Activated naive CD8-positive, alpha-beta T cell (primary cell): Measurements from ENCODE around the gene CDC6.
A peak's percentile ranks its signal among the peaks of the same experiment; 100 is the strongest.

Source experiments
- H3K27ac Mint-ChIP-seq: one replicate; pipeline ENCODE4 v1.8.0; 2021; ENCODE audit warnings: mixed read lengths
- H3K27me3 Mint-ChIP-seq: one replicate; pipeline ENCODE4 v1.8.0; 2021; ENCODE audit warnings: mixed read lengths
- H3K36me3 Mint-ChIP-seq: one replicate; pipeline ENCODE4 v1.8.0; 2021; ENCODE audit warnings: mixed read lengths
- H3K4me1 Mint-ChIP-seq: one replicate; pipeline ENCODE4 v1.8.0; 2021; ENCODE audit warnings: low read depth, mixed read lengths
- H3K4me3 Mint-ChIP-seq: one replicate; pipeline ENCODE4 v1.8.0; 2021; ENCODE audit warnings: mild to moderate bottlenecking, mixed read lengths
- H3K9me3 Mint-ChIP-seq: one replicate; pipeline ENCODE4 v1.8.0; 2021; ENCODE audit warnings: low read depth, mixed read lengths

The CDC6 gene, protein sequence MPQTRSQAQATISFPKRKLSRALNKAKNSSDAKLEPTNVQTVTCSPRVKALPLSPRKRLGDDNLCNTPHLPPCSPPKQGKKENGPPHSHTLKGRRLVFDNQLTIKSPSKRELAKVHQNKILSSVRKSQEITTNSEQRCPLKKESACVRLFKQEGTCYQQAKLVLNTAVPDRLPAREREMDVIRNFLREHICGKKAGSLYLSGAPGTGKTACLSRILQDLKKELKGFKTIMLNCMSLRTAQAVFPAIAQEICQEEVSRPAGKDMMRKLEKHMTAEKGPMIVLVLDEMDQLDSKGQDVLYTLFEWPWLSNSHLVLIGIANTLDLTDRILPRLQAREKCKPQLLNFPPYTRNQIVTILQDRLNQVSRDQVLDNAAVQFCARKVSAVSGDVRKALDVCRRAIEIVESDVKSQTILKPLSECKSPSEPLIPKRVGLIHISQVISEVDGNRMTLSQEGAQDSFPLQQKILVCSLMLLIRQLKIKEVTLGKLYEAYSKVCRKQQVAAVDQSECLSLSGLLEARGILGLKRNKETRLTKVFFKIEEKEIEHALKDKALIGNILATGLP

DNA sequence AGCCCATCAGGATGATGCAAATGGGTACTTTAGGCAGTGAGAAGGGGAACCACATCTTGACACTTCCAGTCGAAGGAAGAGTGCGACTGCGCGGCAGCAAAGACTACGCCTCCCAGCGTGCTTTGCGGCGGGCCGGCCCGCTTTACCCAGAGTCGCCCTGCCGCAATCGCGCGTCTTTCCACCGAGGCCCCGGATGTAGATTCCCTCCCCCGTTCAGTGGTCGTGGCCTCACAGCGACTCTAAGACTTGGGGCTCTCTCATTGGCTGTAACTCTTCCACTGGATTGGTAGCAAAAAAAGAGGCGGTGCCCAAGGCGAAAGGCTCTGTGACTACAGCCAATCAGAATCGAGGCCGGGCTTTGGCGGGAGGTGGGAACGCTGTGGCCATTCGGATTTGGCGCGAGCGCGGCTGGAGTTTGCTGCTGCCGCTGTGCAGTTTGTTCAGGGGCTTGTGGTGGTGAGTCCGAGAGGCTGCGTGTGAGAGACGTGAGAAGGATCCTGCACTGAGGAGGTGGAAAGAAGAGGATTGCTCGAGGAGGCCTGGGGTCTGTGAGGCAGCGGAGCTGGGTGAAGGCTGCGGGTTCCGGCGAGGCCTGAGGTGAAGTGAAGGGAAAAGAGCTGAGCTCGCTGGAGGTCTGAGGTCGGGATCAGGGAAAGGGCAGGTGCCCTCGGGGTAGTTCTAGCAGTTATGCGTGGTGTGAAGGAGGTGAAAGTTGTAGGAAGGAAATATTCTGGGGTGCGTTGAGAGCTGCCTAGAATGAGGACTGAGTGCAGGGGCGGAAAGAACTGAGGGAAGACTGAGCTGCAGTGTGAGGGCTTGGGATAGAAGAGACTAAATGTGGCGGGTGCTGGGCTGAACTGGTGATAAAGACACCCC, at the start of gene CDC6:
CDC6 (plus strand) TSS at position 386 of the 876 bp plus-strand sequence. CDS start 1,542 bp downstream, outside the sequence.
- H3K27me3 Mint-ChIP-seq, result no peaks in the 10 kb centered on the region
- peak within 1 kb of the TSS; percentile 99 for H3K27ac Mint-ChIP-seq
- H3K4me3 Mint-ChIP-seq, result peak within 1 kb of the TSS; percentile 100
- H3K9me3 Mint-ChIP-seq, result no peaks in the 10 kb centered on the region
- H3K36me3 Mint-ChIP-seq, result peaks cover 10% of the 10 kb centered on the region
- peaks cover 41% of the 10 kb centered on the region for H3K4me1 Mint-ChIP-seq

DNA sequence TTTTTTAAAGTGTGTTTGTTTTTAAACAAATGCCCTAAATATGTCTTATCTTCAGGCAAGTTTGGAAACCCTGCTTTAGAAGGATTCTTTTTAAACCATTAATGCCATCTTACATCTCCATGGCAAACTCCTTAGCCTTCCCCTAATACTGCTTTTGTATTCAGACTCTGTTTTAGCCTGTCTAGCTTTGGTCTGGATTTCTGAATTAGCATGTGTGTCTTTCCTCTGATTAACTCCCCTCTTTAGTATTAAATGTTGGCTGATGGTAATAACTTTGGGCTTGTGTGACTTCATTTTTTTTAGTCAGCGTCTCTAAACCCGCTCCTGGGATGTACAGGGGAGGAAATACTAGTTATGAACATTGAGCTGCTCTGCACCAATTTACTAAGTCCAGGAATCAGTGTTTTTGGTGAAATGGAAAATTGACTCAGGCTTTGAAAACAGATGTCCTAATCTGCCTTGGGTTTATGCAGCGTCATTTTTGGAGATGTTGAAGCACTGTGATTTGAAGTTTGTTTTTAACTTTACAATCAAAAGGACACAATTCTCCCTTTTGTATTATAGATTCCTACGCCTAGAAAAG, 46.3 kb upstream of the CDC6 start:
- Mint-ChIP-seq H3K27me3 (no peaks in the 10 kb centered on the region), H3K4me3 (no peak overlapping the region), H3K9me3 (no peaks in the 10 kb centered on the region), H3K27ac (no peak overlapping the region), H3K36me3 (no peaks in the 10 kb centered on the region), H3K4me1 (peaks cover 44% of the 10 kb centered on the region)

DNA sequence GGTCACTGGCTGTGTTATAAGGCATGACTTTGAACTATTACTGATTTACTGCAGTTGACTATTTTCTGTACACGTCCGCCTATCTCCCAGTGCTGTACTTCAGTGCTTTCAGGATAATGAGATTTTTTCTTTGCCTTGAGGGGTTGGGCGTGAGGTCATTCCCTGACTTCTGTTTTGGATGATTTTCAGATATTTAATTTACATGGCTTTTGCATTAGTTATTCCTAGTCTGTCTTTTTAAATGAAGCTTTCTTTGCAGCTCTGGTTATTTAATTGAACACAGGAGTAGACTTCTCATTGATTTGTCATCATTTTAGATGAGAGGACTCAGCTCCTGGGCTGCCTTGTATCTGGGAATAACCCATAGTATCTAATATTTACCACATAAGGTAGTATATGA, 44.9 kb upstream of the CDC6 start:
- Mint-ChIP-seq H3K4me1 (peaks cover 43% of the 10 kb centered on the region), H3K4me3 (no peak overlapping the region), H3K27me3 (no peaks in the 10 kb centered on the region), H3K9me3 (no peaks in the 10 kb centered on the region), H3K36me3 (no peaks in the 10 kb centered on the region), H3K27ac (peak overlapping the region; percentile 54)

DNA sequence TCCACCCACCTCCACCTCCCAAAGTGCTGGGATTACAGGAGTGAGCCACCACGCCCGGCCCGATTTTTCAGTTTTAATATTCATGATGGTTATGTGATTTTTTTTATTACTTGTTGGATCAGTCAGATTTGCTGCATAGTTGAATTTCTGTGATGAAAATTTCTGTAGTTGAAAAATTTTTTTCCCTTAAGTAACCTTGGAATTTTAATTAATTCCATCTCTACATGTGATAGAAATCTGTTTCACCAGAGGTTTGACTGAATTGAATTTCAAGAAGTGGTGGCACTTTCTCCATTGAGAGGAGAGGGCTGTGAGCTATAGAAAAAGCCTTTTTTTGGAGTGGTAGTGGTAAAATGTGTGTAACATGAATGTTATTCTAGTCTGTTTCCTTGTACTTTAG, 43.9 kb upstream of the CDC6 start:
- Mint-ChIP-seq H3K27ac (peak overlapping the region; percentile 28), H3K4me1 (peaks cover 49% of the 10 kb centered on the region), H3K9me3 (no peaks in the 10 kb centered on the region), H3K27me3 (no peaks in the 10 kb centered on the region), H3K36me3 (no peaks in the 10 kb centered on the region), H3K4me3 (no peak overlapping the region)

DNA sequence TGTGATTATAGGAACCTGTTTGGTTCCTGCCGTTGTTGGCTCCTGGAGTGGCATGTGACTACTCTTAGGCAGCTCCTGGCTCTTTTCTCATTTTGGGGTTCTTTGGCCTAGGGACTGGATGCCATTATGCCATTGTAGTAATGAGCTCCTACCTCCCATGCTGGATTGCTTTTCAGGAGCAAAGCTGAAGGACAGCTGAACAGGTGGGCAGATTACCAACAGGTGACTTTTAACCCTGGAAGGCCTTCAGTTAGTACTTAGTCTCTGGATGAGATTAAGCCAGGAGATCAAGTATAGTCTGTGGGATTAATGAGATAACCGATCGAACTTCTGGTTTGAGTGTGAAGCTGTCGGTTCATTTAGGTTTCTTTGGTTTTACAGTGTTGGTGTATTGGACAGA, 43.4 kb upstream of the CDC6 start:
- H3K9me3 Mint-ChIP-seq, result no peaks in the 10 kb centered on the region
- no peak overlapping the region for H3K27ac Mint-ChIP-seq
- H3K36me3 Mint-ChIP-seq, result no peaks in the 10 kb centered on the region
- H3K4me3 Mint-ChIP-seq, result no peak overlapping the region
- H3K27me3 Mint-ChIP-seq, result no peaks in the 10 kb centered on the region
- peaks cover 54% of the 10 kb centered on the region for H3K4me1 Mint-ChIP-seq

DNA sequence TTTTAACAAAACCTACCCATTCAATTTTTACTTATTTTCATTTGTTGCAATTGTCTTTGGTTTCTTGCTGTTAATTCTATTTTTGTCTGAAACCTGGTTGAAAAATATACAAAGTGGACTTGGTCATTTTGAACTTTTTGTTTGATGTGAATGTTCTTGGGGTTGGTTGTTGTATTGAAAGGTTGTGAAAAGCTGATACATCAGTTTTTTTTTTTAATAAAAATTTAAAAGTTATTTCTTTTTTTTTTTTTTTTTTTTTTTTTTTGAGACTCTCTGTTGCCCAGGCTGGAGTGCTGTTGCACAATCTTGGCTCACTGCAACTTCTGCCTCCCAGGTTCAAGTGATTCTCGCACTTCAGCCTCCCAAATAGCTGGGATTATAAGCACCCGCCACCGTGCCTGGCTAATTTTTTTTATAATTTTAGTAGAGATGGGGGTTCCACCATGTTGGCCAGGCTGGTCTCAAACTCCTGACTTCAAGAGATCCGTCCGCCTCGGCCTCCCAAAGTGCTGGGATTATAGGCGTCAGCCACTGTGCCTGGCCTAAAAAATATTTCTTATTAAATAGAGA, 39.7 kb upstream of the CDC6 start:
- Mint-ChIP-seq H3K4me1 (peaks cover 44% of the 10 kb centered on the region), H3K27ac (no peak overlapping the region), H3K4me3 (no peak overlapping the region), H3K9me3 (no peaks in the 10 kb centered on the region), H3K27me3 (no peaks in the 10 kb centered on the region), H3K36me3 (no peaks in the 10 kb centered on the region)

DNA sequence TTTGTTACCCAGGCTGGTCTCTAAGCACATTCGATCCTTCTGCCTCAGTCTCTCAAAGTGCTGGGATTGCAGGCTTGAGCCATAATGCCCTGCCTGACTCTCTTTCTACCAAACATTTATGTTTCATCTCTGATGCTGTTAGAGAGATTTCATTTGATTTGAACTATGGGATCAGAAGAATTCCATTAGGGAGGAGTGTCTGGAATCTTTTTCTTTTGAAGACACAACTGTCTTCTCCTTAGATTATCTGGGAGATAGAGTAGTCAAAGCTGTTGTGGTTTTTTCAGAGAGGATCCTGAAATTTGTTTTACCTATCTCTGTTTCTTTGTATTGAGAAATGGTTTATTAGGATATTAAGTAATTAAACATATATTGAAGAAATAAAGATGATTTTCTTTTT, 39.2 kb upstream of the CDC6 start:
- Mint-ChIP-seq H3K27me3 (no peaks in the 10 kb centered on the region), H3K27ac (no peak overlapping the region), H3K36me3 (no peaks in the 10 kb centered on the region), H3K4me1 (peaks cover 45% of the 10 kb centered on the region), H3K9me3 (no peaks in the 10 kb centered on the region), H3K4me3 (no peak overlapping the region)

DNA sequence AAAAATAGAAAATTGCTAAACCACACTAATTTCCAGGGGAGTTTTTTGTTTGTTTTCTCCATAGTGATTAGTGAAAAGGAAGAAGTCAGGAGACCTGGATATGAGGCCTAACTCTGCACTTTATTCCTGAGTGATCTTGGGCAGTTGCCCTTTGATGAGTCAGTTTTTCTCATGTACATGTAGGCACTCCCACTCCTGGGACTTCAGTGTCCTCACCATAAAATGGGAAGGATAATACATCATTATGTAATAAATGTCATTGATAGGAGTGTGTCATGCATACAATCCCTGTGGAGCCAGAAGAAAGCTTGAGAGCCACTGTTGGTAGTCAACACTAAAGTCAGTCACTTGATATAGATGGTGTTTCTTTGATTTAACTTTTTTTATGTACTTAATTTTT, 36.1 kb upstream of the CDC6 start:
- Mint-ChIP-seq H3K27me3 (no peaks in the 10 kb centered on the region), H3K4me1 (peaks cover 33% of the 10 kb centered on the region), H3K36me3 (no peaks in the 10 kb centered on the region), H3K9me3 (no peaks in the 10 kb centered on the region), H3K27ac (no peak overlapping the region), H3K4me3 (no peak overlapping the region)

DNA sequence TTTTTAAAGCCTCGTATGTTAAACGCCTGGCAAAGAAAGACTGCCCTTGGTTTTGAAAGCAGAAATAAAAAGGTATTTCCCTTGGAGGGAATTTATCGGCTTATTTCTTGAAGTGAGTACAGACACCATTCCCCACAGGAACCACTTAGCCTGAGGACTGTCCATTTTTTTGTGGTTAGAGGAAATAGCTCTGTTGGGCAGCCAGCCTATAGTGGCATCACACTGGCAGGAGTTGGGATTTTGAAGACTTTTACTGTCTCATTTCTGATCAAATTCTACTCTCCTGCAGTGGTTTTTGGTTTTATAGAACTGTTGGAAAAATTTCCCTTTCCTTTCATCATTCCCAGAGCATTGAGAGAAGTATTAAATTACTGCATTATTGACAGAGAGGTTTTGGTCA, 34.1 kb upstream of the CDC6 start:
- H3K27ac Mint-ChIP-seq, result no peak overlapping the region
- no peaks in the 10 kb centered on the region for H3K9me3 Mint-ChIP-seq
- peaks cover 3% of the 10 kb centered on the region for H3K36me3 Mint-ChIP-seq
- peaks cover 29% of the 10 kb centered on the region for H3K4me1 Mint-ChIP-seq
- H3K27me3 Mint-ChIP-seq, result no peaks in the 10 kb centered on the region
- H3K4me3 Mint-ChIP-seq, result no peak overlapping the region

DNA sequence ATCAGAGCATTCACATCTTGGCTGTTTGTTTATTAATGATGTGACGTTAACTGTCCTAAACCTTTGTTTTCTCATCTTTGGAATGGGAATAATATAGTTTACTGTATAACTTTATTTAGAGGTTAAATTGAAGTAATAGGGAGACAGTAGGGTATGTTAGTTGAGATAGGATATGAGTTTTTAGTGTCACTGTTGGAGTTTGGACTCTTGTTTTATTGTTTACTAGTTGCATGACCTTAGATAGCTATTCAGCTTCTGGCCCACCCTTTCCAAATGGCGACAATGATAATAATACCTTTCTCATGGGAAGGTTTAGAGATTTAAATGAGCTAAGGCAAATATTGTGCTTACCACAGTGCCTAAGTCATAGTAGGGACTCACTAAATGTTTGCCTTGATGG, 28.2 kb upstream of the CDC6 start:
- Mint-ChIP-seq H3K27me3 (no peaks in the 10 kb centered on the region), H3K27ac (no peak overlapping the region), H3K4me1 (peaks cover 7% of the 10 kb centered on the region), H3K36me3 (peaks cover 3% of the 10 kb centered on the region), H3K4me3 (no peak overlapping the region), H3K9me3 (no peaks in the 10 kb centered on the region)

DNA sequence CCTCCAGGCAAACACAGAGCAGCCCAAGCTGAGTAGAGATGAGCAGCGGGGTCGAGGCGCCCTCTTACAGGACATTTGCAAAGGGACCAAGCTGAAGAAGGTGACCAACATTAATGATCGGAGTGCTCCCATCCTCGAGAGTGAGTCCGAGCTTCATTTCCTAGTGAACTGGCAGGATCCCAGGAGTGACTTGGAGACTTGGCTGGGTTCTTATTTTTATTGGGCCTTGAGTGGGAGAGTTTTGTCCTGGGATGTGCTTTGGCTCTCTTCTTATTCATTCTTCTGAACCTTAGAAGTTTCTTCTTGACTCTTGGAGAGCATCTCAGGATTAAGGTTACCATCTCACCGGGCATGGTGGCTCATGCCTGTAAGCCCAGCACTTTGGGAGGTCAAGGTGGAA, 27.2 kb upstream of the CDC6 start:
- Mint-ChIP-seq H3K4me3 (no peak overlapping the region), H3K9me3 (no peaks in the 10 kb centered on the region), H3K36me3 (peaks cover 3% of the 10 kb centered on the region), H3K27me3 (no peaks in the 10 kb centered on the region), H3K4me1 (peaks cover 7% of the 10 kb centered on the region), H3K27ac (no peak overlapping the region)

DNA sequence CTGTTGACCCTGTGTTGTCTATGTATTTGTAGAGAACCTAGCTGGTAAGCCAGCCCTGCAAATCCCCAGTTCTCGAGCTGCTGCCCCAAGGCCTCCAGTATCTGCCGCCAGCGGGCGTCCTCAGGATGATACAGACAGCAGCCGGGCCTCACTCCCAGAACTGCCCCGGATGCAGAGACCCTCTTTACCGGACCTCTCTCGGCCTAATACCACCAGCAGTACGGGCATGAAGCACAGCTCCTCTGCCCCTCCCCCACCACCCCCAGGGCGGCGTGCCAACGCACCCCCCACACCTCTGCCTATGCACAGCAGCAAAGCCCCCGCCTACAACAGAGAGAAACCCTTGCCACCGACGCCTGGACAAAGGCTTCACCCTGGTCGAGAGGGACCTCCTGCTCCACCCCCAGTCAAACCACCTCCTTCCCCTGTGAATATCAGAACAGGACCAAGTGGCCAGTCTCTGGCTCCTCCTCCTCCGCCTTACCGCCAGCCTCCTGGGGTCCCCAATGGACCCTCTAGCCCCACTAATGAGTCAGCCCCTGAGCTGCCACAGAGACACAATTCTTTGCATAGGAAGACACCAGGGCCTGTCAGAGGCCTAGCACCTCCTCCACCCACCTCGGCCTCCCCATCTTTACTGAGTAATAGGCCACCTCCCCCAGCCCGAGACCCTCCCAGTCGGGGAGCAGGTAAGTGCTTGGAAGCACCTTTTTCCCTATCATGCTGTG, 23.1 kb upstream of the CDC6 start:
- Mint-ChIP-seq H3K27ac (no peak overlapping the region), H3K4me3 (no peak overlapping the region), H3K36me3 (no peaks in the 10 kb centered on the region), H3K9me3 (no peaks in the 10 kb centered on the region), H3K4me1 (peaks cover 7% of the 10 kb centered on the region), H3K27me3 (no peaks in the 10 kb centered on the region)

DNA sequence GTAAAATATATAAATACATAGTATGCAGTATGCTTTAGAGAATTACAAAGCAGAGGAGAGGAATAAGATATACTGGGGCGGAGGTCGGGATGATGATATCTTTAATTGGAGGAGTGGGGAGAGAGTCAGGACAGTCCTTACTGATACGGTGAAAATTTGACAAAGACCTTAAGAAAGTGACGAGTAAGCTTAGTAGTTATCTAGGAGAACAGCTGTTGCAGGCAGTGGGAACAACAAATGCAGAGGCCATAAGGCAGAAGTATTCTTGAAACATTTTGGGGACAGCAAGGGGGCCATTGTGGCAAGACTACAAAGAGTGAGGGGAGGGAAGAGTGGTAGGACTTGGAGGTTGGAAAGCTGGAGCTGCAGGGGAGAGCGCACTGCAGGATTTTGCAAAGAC, 22.3 kb upstream of the CDC6 start:
- no peaks in the 10 kb centered on the region for H3K27me3 Mint-ChIP-seq
- no peaks in the 10 kb centered on the region for H3K36me3 Mint-ChIP-seq
- H3K4me1 Mint-ChIP-seq, result peaks cover 7% of the 10 kb centered on the region
- H3K9me3 Mint-ChIP-seq, result no peaks in the 10 kb centered on the region
- no peak overlapping the region for H3K27ac Mint-ChIP-seq
- H3K4me3 Mint-ChIP-seq, result no peak overlapping the region

DNA sequence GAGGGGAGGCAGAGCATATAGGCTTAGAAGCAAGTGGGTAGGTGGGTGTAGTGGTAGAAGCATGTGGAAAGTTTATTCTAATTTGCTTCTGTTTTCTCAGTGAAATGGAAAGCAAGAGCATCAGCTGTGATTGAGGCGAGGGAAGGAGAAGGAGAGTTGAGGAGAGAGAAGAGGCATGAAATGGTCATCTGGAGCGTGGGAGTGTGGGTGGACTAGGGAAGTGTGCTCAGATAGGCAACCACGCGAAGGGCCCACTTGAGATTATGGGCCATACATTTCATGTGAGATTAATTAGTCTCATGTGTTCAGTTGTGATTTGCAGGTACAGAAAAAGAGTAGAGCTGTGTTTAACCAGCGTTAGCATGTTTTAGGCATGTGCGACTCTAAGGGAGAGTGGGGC, 20.8 kb upstream of the CDC6 start:
- Mint-ChIP-seq H3K36me3 (no peaks in the 10 kb centered on the region), H3K27me3 (no peaks in the 10 kb centered on the region), H3K9me3 (no peaks in the 10 kb centered on the region), H3K27ac (no peak overlapping the region), H3K4me1 (peaks cover 7% of the 10 kb centered on the region), H3K4me3 (no peak overlapping the region)
